Pons (tissue), 1 donor: ENCODE data around the gene NOL4L.

Source experiments
- DNase-seq: peaks from one replicate; pipeline ENCODE4 v3.0.0-alpha.2; 2016; ENCODE audit warnings: low spot score

NOL4L gene

DNA sequence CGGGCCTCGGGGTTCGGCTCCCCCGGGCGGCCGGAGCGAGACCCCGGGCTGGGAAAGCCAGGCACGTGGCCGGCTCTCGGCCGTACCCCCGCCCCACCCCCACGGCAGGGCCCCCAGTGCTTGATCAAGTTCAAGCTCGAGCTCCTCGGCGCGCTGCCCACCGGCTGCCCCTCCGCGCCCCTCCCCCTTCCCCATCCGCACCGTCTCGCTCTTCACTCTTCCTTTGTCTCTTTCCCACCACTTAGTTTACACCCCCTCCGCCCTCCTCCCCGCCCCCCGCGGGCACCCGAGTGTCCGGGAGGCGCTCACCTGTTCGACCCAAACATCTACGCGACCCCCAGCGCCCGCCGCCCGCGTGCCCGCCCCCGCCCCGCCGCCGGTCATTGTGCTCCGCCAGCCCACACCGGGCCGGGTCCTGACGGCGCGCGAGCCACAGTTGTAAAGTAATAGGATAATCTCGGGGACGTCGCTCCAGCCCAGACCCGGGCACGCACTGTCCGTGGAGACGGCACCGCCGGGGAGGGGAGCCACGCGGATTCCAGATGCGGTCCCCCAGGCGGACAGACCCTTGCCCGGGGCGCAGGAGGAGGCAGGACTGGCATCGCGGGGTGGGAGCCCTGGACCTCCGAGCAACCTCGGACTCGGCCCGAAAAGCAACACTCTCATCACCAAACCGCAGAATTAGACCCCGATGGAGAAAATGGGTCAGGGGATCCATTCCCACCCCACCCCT lies 100.7 kb downstream of the NOL4L start:
- DNase-seq, result no peak

DNA sequence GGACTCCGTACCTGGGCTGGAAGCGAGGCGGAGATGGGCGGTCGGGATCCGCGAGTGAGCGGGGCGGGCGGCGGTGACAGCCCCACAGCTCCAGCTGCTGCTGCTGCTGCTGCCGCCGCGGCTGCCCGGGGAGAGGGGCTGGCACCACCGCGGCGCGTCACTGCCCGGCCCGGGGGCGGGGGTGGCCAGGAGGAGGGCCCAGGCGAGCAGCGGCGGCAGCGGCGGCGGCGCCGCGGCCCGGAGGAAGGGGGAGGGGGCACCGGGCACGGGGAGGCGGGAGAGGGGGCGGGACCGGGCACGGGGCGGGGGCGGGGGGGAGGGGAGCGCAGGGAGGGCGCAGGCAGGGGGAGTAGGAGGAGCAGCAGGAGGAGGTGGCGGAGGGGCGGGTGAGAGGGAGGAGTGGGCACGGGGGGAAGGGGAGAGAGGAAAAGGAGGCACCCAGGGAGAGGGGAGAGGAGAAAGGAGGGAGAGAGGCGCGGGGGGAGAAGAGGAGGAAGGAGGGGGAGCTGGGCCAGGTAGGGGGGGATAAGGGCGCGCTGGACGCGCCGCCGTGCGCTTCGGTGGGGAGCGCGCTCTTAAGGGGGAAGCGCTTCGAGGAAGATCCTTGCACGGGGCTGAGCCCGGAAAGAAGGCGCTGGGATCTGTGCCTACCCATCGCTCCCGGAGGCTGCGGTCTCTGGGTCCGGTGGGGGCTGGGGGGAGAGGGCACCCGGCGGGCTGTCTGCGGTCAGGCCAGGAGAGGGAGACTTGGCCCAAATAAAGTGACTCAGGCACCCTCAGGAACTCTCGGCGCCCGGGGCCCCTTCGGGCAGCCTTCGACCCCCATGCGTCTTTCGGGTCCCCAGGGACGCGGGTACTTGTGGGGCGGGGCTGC lies 101.5 kb downstream of the NOL4L start:
- peak; percentile 69 for DNase-seq

DNA sequence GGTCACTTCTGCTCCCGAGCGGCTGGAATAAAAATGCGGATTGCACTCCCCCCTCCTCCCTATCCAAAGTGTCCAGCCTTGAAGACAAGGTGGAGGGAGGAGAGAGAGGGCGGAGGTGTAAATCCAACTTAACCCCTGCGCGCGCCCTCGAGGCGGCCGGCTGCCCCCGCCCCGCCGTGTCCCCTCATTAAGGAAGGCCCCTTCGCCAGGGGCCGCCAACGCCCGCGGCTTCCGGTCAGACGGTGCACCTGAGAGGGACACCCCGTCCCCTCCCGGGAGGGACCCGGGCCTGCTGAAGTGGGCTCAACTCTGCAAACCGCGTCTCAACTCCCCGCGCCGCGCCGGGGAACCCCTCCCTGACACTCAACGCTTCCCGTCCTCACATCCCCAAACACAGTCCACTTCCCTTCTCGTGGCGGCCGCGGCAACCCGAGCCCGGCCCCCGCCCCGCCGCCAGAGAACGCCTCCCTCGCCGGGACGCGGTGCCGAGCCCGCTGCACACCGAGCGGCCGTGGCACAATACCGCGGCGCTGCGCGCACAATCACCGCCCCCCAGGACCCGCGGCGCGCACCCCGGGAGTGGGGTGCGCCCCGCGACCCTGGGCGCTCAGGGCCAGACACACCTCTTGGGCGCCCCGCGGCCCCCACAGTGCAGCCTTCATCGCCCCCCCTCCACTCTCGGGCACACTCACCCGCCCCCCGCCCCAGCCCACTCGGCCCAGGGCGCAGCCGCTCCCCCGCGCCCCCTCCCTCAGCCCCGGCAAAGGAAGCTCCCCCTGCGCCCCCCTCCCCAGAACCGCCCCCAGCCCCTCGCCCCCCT lies 102.5 kb downstream of the NOL4L start:
- peak; percentile 32 for DNase-seq

DNA sequence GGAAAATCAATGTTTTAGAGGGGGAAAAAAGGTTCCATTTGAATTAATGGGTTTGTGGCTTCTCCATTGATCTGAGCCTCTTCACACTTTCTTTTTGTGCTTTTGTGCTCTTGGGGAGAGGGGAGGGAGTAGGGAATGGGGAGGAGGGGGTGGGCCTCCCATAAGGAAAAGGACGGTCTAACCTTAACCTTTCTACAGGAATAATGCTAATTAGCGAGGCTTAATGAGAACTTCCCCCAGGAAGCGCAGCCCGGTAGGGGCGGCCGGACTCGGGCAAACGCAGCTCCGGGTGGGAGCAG lies 103.0 kb downstream of the NOL4L start:
- DNase-seq, result no peak

DNA sequence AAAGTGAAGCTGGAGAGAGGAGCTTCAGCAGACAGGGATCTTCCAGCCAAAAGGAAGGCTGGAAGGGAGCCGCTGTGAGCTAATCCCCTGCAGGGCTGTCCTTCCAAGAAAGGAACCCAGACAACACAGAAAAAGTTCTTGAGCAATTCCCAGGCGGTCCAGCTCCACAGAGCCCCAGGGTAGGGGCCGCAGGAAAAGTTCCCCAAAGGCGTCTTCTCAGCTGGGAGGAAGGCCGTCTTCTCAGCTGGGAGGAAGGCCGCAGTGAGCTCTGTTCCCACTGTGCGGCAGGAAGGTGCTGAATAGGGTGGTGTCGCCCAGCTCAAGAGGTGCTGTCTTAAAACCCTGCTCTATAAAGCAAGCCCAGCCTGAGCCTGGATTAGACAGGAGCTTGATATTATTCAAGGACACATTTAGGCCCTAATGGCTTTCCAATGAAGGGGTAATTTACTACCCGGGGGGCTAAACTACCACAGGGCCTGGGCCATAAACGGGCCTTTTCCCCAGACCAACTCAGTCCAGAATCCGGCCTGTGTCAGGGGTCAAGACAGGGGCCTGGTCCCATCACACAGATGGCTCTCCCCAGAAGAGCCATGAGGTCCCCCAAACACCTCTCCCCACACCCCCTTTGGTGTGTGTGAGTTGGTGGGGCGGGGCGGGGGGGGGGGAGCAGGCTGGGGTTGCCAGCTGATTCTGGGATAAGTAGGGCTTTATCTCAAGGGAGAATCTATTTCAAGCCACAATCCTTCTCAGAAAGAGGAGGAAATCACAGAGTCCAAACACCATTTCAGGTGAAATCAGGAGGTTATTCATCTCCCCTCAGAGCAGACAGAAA lies 103.6 kb downstream of the NOL4L start:
- DNase-seq, result peak; percentile 14

DNA sequence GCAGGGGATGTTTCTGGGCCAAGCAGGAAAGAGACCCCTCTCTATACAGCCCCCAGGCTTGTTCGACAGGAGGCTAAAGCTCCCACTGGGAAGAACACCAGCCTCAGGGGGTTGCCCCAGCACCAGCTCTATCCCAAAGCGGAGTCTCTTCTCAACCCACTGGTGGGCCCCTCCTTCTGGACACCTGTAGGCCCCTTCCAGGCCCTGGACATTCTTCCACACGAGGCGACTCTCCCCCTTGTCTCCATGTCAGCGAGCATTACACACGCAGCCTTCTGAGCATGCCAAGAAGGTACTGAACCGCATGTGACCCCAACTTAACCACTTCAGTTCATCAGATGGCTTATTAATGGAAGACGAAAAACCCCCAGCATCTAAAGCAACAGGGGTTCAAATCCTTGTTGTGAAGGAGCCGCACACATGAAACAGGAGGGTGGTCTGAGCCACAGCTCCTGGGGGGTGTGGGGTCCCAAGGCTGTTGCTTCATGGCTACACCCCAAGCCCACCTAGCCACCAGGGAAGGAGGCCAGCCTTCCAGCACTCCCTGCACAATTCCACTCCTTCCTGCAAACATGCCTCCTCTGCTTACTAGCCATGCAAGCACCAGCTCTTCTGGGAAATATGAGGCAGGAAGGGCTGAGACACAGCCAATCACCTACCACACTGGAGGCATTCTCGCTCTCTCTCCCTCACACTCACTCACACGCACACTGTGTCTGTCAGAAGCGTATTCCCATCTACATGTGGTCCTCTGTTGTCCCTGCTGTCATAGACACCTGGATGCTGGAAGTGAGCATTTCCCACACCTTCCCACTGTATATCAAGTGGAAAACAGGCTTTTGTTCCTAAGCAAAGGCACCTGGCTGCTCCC lies 104.5 kb downstream of the NOL4L start:
- peak; percentile 22 for DNase-seq

DNA sequence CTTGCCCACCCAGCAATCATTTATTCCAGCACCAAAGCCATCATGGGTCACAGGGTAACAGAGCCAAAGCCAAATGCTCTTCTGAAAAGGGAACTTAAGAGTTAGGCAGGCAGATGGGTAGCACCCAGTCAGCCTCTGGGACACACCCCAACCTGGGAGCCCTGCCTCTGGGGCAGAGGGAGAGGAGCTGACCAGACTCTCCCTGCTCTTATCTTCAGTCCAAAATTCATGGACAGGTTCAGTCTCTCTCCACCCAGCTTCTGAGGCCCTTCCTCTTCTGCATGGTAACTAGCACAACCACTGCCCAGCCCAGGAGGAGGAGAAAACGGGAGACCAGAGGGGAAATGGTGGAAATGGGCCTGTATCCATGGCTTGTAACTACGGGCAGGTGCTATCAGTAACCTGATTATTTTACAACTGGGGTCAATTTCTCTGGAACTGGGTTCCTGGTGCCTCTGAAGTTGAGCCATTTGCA lies 105.4 kb downstream of the NOL4L start:
- no peak for DNase-seq

DNA sequence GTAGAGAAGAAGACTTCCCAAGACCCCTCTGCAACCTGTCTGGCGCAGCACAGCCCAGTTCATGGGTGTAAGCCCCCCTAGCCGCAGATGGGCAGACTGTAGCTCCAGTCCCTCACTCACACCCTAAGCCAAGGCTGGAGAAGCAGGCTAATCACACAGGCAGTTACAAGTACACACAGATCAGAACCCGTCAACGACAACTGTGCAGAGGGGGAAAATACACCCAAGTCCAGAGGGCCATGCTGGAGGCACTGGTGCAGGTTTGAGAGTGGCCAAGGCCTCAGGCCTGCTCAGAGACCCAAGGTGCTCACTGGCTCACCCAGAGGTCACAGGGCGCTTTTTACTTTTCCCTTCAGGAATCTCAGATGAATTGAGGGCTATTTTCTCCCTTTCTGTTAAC lies 106.1 kb downstream of the NOL4L start:
- DNase-seq, result no peak

DNA sequence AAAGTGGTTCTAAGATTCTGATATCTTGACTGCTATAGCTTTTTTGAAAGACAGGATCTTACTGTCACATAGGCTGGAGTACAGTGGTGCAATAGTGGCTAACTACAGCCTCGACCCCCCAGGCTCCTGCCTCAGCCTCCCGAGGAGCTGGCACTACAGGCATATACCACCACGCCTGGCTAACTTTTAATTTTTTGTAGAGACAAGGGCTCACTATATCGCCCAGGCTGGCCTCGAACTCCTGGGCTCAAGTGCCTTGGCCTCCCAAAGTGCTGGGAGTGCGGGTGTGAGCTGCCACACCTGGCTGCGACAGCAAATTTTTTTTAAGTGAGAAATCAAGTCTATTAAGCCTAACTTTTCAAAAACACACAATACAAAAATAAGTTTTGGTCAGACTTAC lies 106.6 kb downstream of the NOL4L start:
- no peak for DNase-seq

DNA sequence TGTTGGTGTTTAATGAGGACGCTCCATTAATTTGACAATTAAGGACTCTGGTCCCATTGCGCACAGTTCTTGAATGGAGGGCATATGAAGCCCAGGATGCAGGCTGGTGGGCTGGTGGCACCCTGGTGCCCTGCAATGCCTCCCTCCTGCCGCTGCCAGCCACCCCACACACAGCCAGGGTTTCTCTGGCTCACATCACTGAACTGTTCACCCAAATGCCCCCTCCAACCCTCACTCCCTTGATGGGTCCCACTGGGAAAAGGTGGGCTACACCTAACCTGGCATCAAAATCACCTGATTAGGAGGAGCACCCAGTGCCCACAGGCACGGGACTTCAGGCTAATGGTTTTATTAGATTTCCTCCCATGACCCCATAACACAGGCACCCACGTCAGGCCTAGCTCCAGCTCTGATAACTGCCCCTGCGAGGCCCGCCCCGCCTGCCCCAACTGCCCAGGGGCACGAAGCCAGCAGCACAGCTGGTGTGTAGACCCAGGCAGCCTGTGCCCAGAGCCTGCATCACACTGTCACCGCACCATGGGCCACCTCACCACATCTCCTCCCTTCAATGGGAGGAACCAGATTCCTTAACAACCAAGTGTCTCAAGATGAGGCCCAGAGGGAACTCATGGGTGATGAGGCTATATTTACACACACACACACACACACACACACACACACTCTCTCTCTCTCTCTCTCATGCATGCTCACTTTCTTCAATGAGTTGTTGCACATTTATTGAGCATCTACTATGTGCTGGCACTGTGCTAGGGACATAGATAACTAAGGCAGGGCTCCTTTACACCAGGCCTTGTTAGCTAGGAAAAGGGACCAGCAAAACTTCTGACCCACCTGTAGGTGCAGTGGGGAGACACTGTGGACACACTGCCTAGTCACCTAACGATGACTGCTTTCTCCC lies 107.3 kb downstream of the NOL4L start:
- no peak for DNase-seq

DNA sequence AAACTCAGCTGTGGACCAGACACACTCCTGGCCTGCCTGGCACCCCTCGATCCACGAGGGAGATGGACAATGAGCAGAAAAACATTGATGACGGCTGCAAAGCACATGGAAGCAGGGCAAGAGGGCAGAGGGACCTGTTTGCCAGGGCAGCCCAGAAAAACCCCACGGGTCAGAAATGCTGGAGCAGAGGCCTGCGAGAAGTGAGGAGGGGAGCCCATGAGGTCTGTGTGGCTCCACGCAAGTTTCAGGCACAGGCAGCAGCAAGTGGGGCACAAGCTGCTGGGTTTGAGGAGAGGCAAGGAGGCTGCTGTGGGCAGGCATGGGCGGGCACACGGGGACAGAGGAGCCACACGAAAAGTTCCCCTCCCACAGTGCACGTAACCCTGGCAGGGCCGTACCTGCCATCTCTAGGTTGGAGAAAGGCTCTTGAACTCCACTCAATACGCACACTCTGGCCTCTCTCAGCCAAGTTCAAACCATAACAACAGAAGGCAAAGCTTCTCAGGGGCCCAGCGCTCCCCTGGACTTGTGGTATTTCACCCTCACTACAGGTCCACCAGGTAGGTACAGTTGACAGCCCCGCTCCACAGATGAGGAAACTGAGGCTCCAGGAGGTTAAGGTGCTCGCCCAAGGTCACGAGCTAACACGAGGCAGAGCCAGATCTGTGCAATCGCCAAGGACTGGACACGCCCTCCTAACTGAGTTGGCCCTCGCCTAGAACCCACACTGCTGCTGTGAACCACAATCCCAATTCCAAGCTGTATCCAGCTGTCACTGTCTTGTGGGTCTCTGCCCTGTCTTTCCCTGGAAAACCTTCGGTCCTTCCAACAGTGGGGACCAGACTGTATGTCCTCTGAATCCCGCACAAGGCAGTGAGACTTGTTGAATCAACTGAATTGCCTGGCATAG lies 108.2 kb downstream of the NOL4L start:
- DNase-seq, result no peak

DNA sequence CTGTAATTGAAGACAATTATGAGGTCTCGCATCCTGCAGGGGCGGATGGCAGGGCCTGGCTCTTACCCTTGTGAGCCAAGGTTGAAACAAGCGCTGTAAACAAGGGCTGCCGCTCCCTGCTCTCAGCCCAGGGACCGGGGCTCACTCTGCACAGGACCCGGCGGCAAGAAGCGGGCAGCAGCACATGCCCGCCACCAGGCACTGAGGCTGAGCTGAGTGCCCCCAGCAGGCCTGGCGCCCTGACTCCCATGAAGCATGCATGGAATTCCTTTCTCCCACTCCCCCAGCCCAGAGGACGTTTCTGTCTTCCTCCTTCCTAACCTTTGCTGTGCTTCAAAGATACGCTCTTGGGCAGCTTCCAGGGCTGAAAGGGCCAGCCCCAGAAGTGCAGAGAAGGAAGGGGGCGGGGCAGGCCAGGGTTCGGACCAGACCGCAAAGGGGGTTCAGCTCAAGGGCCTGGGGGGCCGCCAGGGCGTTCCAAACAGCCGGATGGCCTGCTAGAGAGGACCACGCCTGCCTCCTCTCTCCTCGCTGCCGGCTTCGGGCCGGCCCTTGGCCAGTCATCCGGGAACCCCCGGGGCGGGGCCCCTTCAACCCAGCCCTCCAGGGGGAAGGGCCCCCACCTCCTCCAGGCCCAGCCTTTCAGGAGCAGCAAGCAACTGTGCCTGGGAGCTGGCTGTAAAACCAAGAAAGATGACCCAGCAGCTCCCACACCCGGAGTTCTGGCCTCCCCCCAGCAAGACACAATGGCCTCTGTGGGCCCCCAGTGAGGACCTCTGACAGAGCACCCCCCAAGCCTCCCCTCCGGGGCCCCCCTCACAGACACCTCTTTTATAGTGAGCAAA lies 109.9 kb downstream of the NOL4L start:
- peak; percentile 61 for DNase-seq

DNA sequence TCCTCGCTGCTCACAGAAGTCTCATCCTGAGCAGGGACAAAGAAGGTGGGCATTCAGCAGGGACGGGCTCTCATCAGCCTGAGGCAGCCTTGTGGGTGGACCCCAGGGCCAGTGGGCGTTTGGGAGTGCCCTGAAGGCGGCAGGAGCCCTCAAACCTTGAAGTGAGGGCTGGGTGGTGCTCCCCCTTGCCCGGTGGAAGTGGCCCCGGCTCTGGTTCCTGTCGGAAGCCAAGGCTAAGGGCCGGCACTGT lies 110.5 kb downstream of the NOL4L start:
- DNase-seq, result no peak

DNA sequence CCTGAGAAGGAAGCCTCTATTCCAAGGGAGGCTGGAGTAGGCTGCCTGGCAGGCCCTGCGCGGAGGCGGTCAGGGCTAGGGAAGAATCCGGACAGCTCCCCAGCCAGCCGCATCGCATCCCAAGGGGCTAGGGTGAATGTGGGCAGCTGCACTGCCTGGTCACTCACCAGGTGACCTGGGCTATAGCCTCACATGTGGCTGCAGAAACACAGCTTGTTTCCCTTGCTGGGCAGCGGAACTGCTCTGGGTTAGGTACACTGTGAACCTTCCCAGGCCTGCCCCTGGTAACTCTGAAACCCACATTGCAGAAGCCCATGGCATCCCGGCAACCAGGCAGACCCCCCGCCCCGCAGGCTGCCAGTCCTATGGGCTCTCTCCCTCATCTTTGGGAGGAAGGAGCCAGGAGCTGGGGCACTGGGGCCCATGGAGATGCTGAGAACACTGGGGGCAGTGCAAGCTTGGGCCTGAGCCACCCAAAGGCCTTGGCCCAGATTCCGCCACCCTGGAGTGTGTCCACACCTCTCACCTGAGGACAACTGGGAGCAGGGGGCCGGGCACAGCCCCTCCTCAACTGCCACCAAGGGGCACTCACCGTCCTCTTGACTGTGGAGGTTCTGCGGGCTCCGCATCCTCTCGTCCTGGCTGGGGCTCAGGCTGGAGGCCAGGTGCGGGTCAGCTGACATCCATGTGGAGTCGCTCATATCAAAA lies 111.0 kb downstream of the NOL4L start:
- no peak for DNase-seq

DNA sequence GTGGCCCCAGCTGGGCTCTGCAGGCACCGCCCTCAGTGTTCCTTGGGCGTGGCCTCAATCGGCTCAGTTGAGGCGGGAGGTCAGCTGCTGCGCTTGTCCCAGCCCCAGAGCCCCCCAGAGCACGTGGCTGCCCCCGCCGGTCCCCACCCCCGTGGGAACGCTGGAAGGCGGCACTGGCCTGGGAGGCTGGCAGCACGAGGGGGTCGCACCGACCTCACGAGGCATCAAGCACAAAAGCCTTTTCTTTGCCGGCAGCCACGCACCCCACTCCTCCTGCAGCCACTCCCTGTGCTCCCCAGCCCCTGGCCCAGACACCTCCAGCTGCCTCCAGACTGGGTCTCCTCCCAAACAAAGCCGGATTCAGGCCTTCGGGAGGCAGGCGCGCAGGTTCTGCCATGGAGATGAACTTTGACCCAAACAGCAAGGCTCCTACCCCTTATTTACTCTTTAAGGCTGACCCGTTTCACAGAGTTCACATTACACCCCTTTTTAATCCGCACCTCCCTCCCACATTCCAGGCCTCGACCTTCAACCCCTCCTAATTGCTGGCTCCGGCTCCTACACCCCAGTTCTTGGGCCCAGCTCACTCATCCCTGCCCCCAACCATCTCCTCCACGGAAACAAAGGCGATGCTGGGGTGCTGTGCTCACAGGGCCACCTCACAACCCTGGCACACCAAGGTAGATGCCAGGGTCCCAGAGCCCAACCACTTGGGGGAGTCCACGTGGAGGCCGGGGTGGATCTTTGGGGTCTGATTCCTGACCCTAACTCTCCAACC lies 111.7 kb downstream of the NOL4L start:
- DNase-seq, result no peak

DNA sequence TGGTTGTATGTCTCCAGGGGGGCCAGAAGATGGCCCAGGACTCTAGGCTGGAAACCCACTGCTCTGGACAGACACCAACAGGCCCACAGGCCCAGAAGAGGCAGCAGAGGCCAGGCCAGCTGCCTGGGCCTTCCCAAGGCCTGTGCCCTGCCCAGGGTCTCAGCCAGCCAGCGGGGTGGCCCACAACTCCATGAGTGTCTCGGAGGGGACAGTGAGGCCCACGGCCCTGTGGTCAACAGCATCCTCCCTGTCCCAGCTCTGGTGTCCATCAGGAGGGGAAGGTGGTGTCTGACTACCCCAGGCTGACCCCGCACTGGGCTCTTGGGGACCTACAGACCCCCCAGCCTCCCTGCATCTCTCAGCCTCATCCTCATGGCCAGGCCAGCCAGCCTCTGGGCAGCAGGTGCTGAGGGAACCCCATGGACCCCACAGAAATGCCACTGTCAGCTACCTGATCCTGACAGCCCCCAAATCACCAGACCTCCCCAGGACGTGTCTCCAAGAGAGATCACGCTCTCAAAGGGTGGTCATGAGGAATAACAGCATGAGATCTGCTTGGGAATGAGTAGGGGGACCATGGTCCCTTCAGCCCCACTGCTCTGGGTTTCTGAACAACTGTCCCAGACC lies 112.4 kb downstream of the NOL4L start:
- DNase-seq, result no peak
